SK-N-SH (cell line): ENCODE results near the gene PARVA. TPM values are rescaled to one million over a fixed set of nuclear protein-coding genes. Genes with fewer than 3 reads are reported as not detected.

Source experiments
- EP300 ChIP-seq, 2 experiments: IDR thresholded peaks; 2 replicates each; pipeline versions ENCODE4 v1.4.0 to v1.6.1; 2012; ENCODE audit warnings: borderline replicate concordance in 1 of 2, low read depth in 1 of 2, low read length in 1 of 2
- EZH2phosphoT487 ChIP-seq: fragments of 200-600 bp; sonication (generic); IDR thresholded peaks from 2 replicates; pipeline ENCODE4 v1.6.1; 2017; ENCODE audit warnings: low read depth, mixed run types, mild to moderate bottlenecking, antibody characterized with exemption, moderate library complexity, borderline replicate concordance
- FOXJ3 ChIP-seq: sonication (generic); formaldehyde crosslinking; IDR thresholded peaks from 2 replicates; pipeline ENCODE4 v1.5.1; 2020; ENCODE audit warnings: mild to moderate bottlenecking, missing genetic modification reagents
- MAX ChIP-seq: IDR thresholded peaks from 2 replicates; pipeline ENCODE4 v1.4.0; 2012; ENCODE audit warnings: low read depth
- MXI1 ChIP-seq: IDR thresholded peaks from 2 replicates; pipeline ENCODE4 v1.6.1; 2012; ENCODE audit warnings: mild to moderate bottlenecking, low read depth, low read length, improper control_type of control experiment
- NFIC ChIP-seq: IDR thresholded peaks from 2 replicates; pipeline ENCODE4 v1.4.0; 2012; ENCODE audit warnings: borderline replicate concordance
- RFX5 ChIP-seq: IDR thresholded peaks from 2 replicates; pipeline ENCODE4 v1.6.1; 2012; ENCODE audit warnings: mild to moderate bottlenecking, improper control_type of control experiment, low read length
- RXRA ChIP-seq: IDR thresholded peaks from 2 replicates; pipeline ENCODE4 v1.4.0; 2012; ENCODE audit warnings: low read depth, mild to moderate bottlenecking, borderline replicate concordance
- SIN3A ChIP-seq: IDR thresholded peaks from 2 replicates; pipeline ENCODE4 v1.6.1; 2012; ENCODE audit warnings: low read depth, mild to moderate bottlenecking, low read length, moderate library complexity, borderline replicate concordance
- SMC3 ChIP-seq: IDR thresholded peaks from 2 replicates; pipeline ENCODE4 v1.6.1; 2012; ENCODE audit warnings: low read depth, low read length, improper control_type of control experiment
- TAF1 ChIP-seq: IDR thresholded peaks from 2 replicates; pipeline ENCODE4 v1.6.1; 2012; ENCODE audit warnings: low read depth, mild to moderate bottlenecking, low read length, moderate library complexity, borderline replicate concordance
- polyA plus RNA-seq, 3 experiments: library from polyadenylated mRNA; depleted of rRNA; stranded (reverse); fragments of >200 nt; gene quantifications; 2 replicates each; pipeline ENCODE4 v1.2.3, GENCODE V29; 2012
- TF ChIP-seq, protein P1 (sequence below): IDR thresholded peaks from 2 replicates; pipeline ENCODE4 v1.6.1; 2012; ENCODE audit warnings: mild to moderate bottlenecking, low read depth, low read length, moderate library complexity
- TF ChIP-seq, protein P2 (sequence below): fragments of 200-600 bp; sonication (generic); IDR thresholded peaks from 2 replicates; pipeline ENCODE4 v1.6.1; 2017; ENCODE audit warnings: antibody characterized with exemption, mild to moderate bottlenecking, moderate library complexity
- TF ChIP-seq, protein P3 (sequence below): fragments of 150-350 bp; IDR thresholded peaks from 2 replicates; pipeline ENCODE4 v1.6.1; 2016; ENCODE audit warnings: mild to moderate bottlenecking, low read depth, low read length
- TF ChIP-seq, protein P4 (sequence below): IDR thresholded peaks from 2 replicates; pipeline ENCODE4 v1.4.0; 2012; ENCODE audit warnings: low read depth, borderline replicate concordance

Gene PARVA
- polyA plus RNA-seq, 1 of the 3 experiments (the other 2 are of a cell fraction) = 27.6 TPM

- TF ChIP-seq, protein P1, sequence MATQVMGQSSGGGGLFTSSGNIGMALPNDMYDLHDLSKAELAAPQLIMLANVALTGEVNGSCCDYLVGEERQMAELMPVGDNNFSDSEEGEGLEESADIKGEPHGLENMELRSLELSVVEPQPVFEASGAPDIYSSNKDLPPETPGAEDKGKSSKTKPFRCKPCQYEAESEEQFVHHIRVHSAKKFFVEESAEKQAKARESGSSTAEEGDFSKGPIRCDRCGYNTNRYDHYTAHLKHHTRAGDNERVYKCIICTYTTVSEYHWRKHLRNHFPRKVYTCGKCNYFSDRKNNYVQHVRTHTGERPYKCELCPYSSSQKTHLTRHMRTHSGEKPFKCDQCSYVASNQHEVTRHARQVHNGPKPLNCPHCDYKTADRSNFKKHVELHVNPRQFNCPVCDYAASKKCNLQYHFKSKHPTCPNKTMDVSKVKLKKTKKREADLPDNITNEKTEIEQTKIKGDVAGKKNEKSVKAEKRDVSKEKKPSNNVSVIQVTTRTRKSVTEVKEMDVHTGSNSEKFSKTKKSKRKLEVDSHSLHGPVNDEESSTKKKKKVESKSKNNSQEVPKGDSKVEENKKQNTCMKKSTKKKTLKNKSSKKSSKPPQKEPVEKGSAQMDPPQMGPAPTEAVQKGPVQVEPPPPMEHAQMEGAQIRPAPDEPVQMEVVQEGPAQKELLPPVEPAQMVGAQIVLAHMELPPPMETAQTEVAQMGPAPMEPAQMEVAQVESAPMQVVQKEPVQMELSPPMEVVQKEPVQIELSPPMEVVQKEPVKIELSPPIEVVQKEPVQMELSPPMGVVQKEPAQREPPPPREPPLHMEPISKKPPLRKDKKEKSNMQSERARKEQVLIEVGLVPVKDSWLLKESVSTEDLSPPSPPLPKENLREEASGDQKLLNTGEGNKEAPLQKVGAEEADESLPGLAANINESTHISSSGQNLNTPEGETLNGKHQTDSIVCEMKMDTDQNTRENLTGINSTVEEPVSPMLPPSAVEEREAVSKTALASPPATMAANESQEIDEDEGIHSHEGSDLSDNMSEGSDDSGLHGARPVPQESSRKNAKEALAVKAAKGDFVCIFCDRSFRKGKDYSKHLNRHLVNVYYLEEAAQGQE = no peak
- peak; percentile 51; the same call in 1 of the 2 replicates for TF ChIP-seq SIN3A
- no peak for TF ChIP-seq MXI1
- peak in 1 of 2 experiments; percentile 80; a peak in 1 of 4 replicates for TF ChIP-seq EP300 (IDR thresholded peaks at IDR 0.05; ENCODE audit: borderline replicate concordance in 1 of 2, low read depth in 1 of 2, low read length in 1 of 2)
- 0 out of 2 replicates have a peak, but pooled peaks have one; percentile 11 for TF ChIP-seq TAF1
- TF ChIP-seq, protein P2, sequence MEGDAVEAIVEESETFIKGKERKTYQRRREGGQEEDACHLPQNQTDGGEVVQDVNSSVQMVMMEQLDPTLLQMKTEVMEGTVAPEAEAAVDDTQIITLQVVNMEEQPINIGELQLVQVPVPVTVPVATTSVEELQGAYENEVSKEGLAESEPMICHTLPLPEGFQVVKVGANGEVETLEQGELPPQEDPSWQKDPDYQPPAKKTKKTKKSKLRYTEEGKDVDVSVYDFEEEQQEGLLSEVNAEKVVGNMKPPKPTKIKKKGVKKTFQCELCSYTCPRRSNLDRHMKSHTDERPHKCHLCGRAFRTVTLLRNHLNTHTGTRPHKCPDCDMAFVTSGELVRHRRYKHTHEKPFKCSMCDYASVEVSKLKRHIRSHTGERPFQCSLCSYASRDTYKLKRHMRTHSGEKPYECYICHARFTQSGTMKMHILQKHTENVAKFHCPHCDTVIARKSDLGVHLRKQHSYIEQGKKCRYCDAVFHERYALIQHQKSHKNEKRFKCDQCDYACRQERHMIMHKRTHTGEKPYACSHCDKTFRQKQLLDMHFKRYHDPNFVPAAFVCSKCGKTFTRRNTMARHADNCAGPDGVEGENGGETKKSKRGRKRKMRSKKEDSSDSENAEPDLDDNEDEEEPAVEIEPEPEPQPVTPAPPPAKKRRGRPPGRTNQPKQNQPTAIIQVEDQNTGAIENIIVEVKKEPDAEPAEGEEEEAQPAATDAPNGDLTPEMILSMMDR = peak; percentile 91
- TF ChIP-seq RXRA = no peak; the same call in 1 of the 2 replicates
- TF ChIP-seq EZH2phosphoT487 = no peak
- no peak for TF ChIP-seq RFX5
- peak; percentile 56; the same call in 1 of the 2 replicates for TF ChIP-seq NFIC
- TF ChIP-seq, protein P3, sequence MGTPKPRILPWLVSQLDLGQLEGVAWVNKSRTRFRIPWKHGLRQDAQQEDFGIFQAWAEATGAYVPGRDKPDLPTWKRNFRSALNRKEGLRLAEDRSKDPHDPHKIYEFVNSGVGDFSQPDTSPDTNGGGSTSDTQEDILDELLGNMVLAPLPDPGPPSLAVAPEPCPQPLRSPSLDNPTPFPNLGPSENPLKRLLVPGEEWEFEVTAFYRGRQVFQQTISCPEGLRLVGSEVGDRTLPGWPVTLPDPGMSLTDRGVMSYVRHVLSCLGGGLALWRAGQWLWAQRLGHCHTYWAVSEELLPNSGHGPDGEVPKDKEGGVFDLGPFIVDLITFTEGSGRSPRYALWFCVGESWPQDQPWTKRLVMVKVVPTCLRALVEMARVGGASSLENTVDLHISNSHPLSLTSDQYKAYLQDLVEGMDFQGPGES = no peak
- TF ChIP-seq MAX = peak; percentile 10
- TF ChIP-seq FOXJ3 (CRISPR knock-in tag) = no peak
- TF ChIP-seq, protein P4, sequence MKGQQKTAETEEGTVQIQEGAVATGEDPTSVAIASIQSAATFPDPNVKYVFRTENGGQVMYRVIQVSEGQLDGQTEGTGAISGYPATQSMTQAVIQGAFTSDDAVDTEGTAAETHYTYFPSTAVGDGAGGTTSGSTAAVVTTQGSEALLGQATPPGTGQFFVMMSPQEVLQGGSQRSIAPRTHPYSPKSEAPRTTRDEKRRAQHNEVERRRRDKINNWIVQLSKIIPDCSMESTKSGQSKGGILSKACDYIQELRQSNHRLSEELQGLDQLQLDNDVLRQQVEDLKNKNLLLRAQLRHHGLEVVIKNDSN = no peak
- peak; percentile 95 for TF ChIP-seq SMC3
Measured at GRCh38 chr11:12411806-12412727, 34.7 kb downstream of the PARVA start (continued).
